ENCODE measurements around the gene FGD4. TPM values are rescaled to one million over a fixed set of nuclear protein-coding genes. Genes with fewer than 3 reads are reported as not detected.

Gene FGD4
- total and polyA plus RNA-seq, 5 donors from 2014 or later, result 0.02 to 0.67 TPM; not detected in 3

- H3K4me1 ChIP-seq (ENCODE audit: control insufficient read depth, insufficient read depth, low read length, poor library complexity, severe bottlenecking), result no peaks in the 10 kb centered on the region
- H3K36me3 ChIP-seq (ENCODE audit: control insufficient read depth, insufficient read depth, low read length), result no peaks in the 10 kb centered on the region
- no peak overlapping the region for H3K4me3 ChIP-seq (ENCODE audit: low read depth, low read length)
- peaks cover 0 to 2% (median 0%) of the 10 kb centered on the region in 7 donors for H3K9me3 Mint-ChIP-seq
- DNase-seq (no peak), ATAC-seq (ENCODE audit: low read depth in 2 of 2) (no peak)
- H3K4me1 Mint-ChIP-seq, result peaks cover 0 to 2% (median 0%) of the 10 kb centered on the region in 4 donors
- no peak overlapping the region for H3K27ac ChIP-seq (ENCODE audit: insufficient read depth, low read length, poor library complexity, severe bottlenecking)
- no peaks in the 10 kb centered on the region for H3K36me3 Mint-ChIP-seq
- no peak overlapping the region for H3K4me3 Mint-ChIP-seq
- no peaks in the 10 kb centered on the region for H3K27me3 ChIP-seq (ENCODE audit: control insufficient read depth, insufficient read depth, low read length)
- H3K27ac Mint-ChIP-seq, result no peak overlapping the region
- peaks cover 6% of the 10 kb centered on the region for H3K27me3 Mint-ChIP-seq
- no peaks in the 10 kb centered on the region for H3K9me3 ChIP-seq (ENCODE audit: control insufficient read depth in 2 of 2, low read length in 2 of 2)
These were observed 242.0 kb downstream of the FGD4 start for GRCh38 chr12:32641287-32641901.

- no peaks in the 10 kb centered on the region for H3K9me3 ChIP-seq (ENCODE audit: control insufficient read depth in 2 of 2, low read length in 2 of 2)
- H3K36me3 Mint-ChIP-seq, result no peaks in the 10 kb centered on the region
- peaks cover 12% of the 10 kb centered on the region for H3K27me3 Mint-ChIP-seq
These were observed 245.1 kb downstream of the FGD4 start for GRCh38 chr12:32644431-32644830.

GRCh38 chr12:32647275-32647674 is 247.9 kb downstream of the FGD4 start:
- DNase-seq (no peak), ATAC-seq (ENCODE audit: low read depth in 2 of 2) (no peak)
- no peak overlapping the region for H3K4me3 Mint-ChIP-seq
- H3K27me3 Mint-ChIP-seq, result peaks cover 6% of the 10 kb centered on the region
- Histone ChIP-seq H3K9me3 (ENCODE audit: control insufficient read depth in 2 of 2, low read length in 2 of 2) (no peaks in the 10 kb centered on the region), H3K36me3 (ENCODE audit: control insufficient read depth, insufficient read depth, low read length) (no peaks in the 10 kb centered on the region), H3K27me3 (ENCODE audit: control insufficient read depth, insufficient read depth, low read length) (no peaks in the 10 kb centered on the region), H3K4me3 (ENCODE audit: low read depth, low read length) (no peak overlapping the region), H3K4me1 (ENCODE audit: control insufficient read depth, insufficient read depth, low read length, poor library complexity, severe bottlenecking) (no peaks in the 10 kb centered on the region), H3K27ac (ENCODE audit: insufficient read depth, low read length, poor library complexity, severe bottlenecking) (no peak overlapping the region)
- H3K9me3 Mint-ChIP-seq, result peaks cover 0 to 4% (median 0%) of the 10 kb centered on the region in 7 donors
- H3K36me3 Mint-ChIP-seq, result no peaks in the 10 kb centered on the region
- no peak overlapping the region for H3K27ac Mint-ChIP-seq
- H3K4me1 Mint-ChIP-seq, result peaks cover 0 to 2% (median 0%) of the 10 kb centered on the region in 4 donors

More at GRCh38 chr12:32644431-32644830, 245.1 kb downstream of the FGD4 start:
- Histone ChIP-seq H3K4me3 (ENCODE audit: low read depth, low read length) (no peak overlapping the region), H3K27me3 (ENCODE audit: control insufficient read depth, insufficient read depth, low read length) (no peaks in the 10 kb centered on the region), H3K36me3 (ENCODE audit: control insufficient read depth, insufficient read depth, low read length) (no peaks in the 10 kb centered on the region), H3K27ac (ENCODE audit: insufficient read depth, low read length, poor library complexity, severe bottlenecking) (no peak overlapping the region), H3K4me1 (ENCODE audit: control insufficient read depth, insufficient read depth, low read length, poor library complexity, severe bottlenecking) (no peaks in the 10 kb centered on the region)
- no peak for DNase-seq
- ATAC-seq (ENCODE audit: low read depth in 2 of 2), result no peak
- H3K4me1 Mint-ChIP-seq, result peaks cover 0 to 2% (median 0%) of the 10 kb centered on the region in 4 donors
- no peak overlapping the region for H3K4me3 Mint-ChIP-seq
- peaks cover 0 to 4% (median 0%) of the 10 kb centered on the region in 7 donors for H3K9me3 Mint-ChIP-seq
- H3K27ac Mint-ChIP-seq, result no peak overlapping the region

- Mint-ChIP-seq H3K27ac (no peak overlapping the region), H3K4me1 (no peaks in the 10 kb centered on the region), H3K9me3 (peaks cover 0 to 4% (median 0%) of the 10 kb centered on the region in 7 donors), H3K36me3 (no peaks in the 10 kb centered on the region), H3K27me3 (peaks cover 11% of the 10 kb centered on the region), H3K4me3 (no peak overlapping the region)
- Histone ChIP-seq H3K36me3 (ENCODE audit: control insufficient read depth, insufficient read depth, low read length) (no peaks in the 10 kb centered on the region), H3K9me3 (ENCODE audit: control insufficient read depth in 2 of 2, low read length in 2 of 2) (no peaks in the 10 kb centered on the region), H3K4me1 (ENCODE audit: control insufficient read depth, insufficient read depth, low read length, poor library complexity, severe bottlenecking) (no peaks in the 10 kb centered on the region), H3K4me3 (ENCODE audit: low read depth, low read length) (no peak overlapping the region), H3K27me3 (ENCODE audit: control insufficient read depth, insufficient read depth, low read length) (no peaks in the 10 kb centered on the region), H3K27ac (ENCODE audit: insufficient read depth, low read length, poor library complexity, severe bottlenecking) (no peak overlapping the region)
- no peak for ATAC-seq (ENCODE audit: low read depth in 2 of 2)
- DNase-seq, result no peak
These were observed 251.2 kb downstream of the FGD4 start for GRCh38 chr12:32650508-32650907.

- Mint-ChIP-seq H3K4me3 (no peak overlapping the region), H3K36me3 (no peaks in the 10 kb centered on the region), H3K27ac (no peak overlapping the region), H3K9me3 (peaks cover 0 to 4% (median 0%) of the 10 kb centered on the region in 7 donors), H3K4me1 (no peaks in the 10 kb centered on the region), H3K27me3 (peaks cover 11% of the 10 kb centered on the region)
- H3K4me1 ChIP-seq (ENCODE audit: control insufficient read depth, insufficient read depth, low read length, poor library complexity, severe bottlenecking), result no peaks in the 10 kb centered on the region
- no peaks in the 10 kb centered on the region for H3K36me3 ChIP-seq (ENCODE audit: control insufficient read depth, insufficient read depth, low read length)
- no peaks in the 10 kb centered on the region for H3K27me3 ChIP-seq (ENCODE audit: control insufficient read depth, insufficient read depth, low read length)
- no peak overlapping the region for H3K27ac ChIP-seq (ENCODE audit: insufficient read depth, low read length, poor library complexity, severe bottlenecking)
- DNase-seq (no peak), ATAC-seq (ENCODE audit: low read depth in 2 of 2) (no peak)
- H3K4me3 ChIP-seq (ENCODE audit: low read depth, low read length), result no peak overlapping the region
- H3K9me3 ChIP-seq (ENCODE audit: control insufficient read depth in 2 of 2, low read length in 2 of 2), result no peaks in the 10 kb centered on the region
These were observed 252.0 kb downstream of the FGD4 start for GRCh38 chr12:32651151-32651955.

GRCh38 chr12:32651956-32652210 is 252.5 kb downstream of the FGD4 start:
- no peak overlapping the region for H3K27ac Mint-ChIP-seq
- Histone ChIP-seq H3K4me1 (ENCODE audit: control insufficient read depth, insufficient read depth, low read length, poor library complexity, severe bottlenecking) (no peaks in the 10 kb centered on the region), H3K9me3 (ENCODE audit: control insufficient read depth in 2 of 2, low read length in 2 of 2) (no peaks in the 10 kb centered on the region), H3K4me3 (ENCODE audit: low read depth, low read length) (no peak overlapping the region), H3K27me3 (ENCODE audit: control insufficient read depth, insufficient read depth, low read length) (no peaks in the 10 kb centered on the region), H3K36me3 (ENCODE audit: control insufficient read depth, insufficient read depth, low read length) (no peaks in the 10 kb centered on the region), H3K27ac (ENCODE audit: insufficient read depth, low read length, poor library complexity, severe bottlenecking) (no peak overlapping the region)
- H3K4me3 Mint-ChIP-seq, result no peak overlapping the region
- H3K4me1 Mint-ChIP-seq, result no peaks in the 10 kb centered on the region
- no peaks in the 10 kb centered on the region for H3K36me3 Mint-ChIP-seq
- DNase-seq, result no peak
- peaks cover 0 to 4% (median 0%) of the 10 kb centered on the region in 7 donors for H3K9me3 Mint-ChIP-seq
- ATAC-seq (ENCODE audit: low read depth in 2 of 2), result no peak
- H3K27me3 Mint-ChIP-seq, result peaks cover 11% of the 10 kb centered on the region

- H3K4me3 Mint-ChIP-seq, result no peak overlapping the region
- H3K27me3 Mint-ChIP-seq, result peaks cover 5% of the 10 kb centered on the region
- Histone ChIP-seq H3K9me3 (ENCODE audit: control insufficient read depth in 2 of 2, low read length in 2 of 2) (no peaks in the 10 kb centered on the region), H3K27ac (ENCODE audit: insufficient read depth, low read length, poor library complexity, severe bottlenecking) (no peak overlapping the region), H3K36me3 (ENCODE audit: control insufficient read depth, insufficient read depth, low read length) (no peaks in the 10 kb centered on the region), H3K4me3 (ENCODE audit: low read depth, low read length) (no peak overlapping the region), H3K4me1 (ENCODE audit: control insufficient read depth, insufficient read depth, low read length, poor library complexity, severe bottlenecking) (no peaks in the 10 kb centered on the region), H3K27me3 (ENCODE audit: control insufficient read depth, insufficient read depth, low read length) (no peaks in the 10 kb centered on the region)
- H3K9me3 Mint-ChIP-seq, result no peaks in the 10 kb centered on the region
- no peaks in the 10 kb centered on the region for H3K4me1 Mint-ChIP-seq
- no peak for DNase-seq
- H3K27ac Mint-ChIP-seq, result no peak overlapping the region
- no peak for ATAC-seq (ENCODE audit: low read depth in 2 of 2)
- H3K36me3 Mint-ChIP-seq, result no peaks in the 10 kb centered on the region
These were observed 260.6 kb downstream of the FGD4 start for GRCh38 chr12:32659908-32660440.
